Liver (tissue), 9 donors: ENCODE data around the gene ATP6V0E2. TPM values are rescaled to one million over a fixed set of nuclear protein-coding genes. Genes with fewer than 3 reads are reported as not detected.

Experiments used
- DNase-seq: peaks from one replicate; pipeline ENCODE4 v3.0.0-alpha.2; 2017; ENCODE audit warnings: low spot score
- H3K27ac ChIP-seq, 2 donors: one replicate each; pipeline ENCODE4 v1.7.0; 2013; ENCODE audit warnings: inconsistent platforms in 2 of 2, low read length in 2 of 2, control low read depth in 1 of 2, low read depth in 1 of 2, mild to moderate bottlenecking in 1 of 2
- H3K27me3 ChIP-seq, 4 donors: one replicate each; pipeline versions ENCODE4 v1.6.1 to v1.7.0; 2013; ENCODE audit warnings: low read length in 3 of 4, inconsistent platforms in 1 of 4, mild to moderate bottlenecking in 1 of 4, moderate library complexity in 1 of 4; ENCODE audit not compliant: control insufficient read depth in 4 of 4, insufficient read depth in 4 of 4
- H3K36me3 ChIP-seq, 4 donors: one replicate each; pipeline versions ENCODE4 v1.6.1 to v1.7.0; 2013; ENCODE audit warnings: low read length in 3 of 4, mild to moderate bottlenecking in 3 of 4, low read depth in 1 of 4, moderate library complexity in 1 of 4; ENCODE audit not compliant: control insufficient read depth in 4 of 4, insufficient read depth in 3 of 4
- H3K4me1 ChIP-seq, 4 donors: one replicate each; pipeline versions ENCODE4 v1.6.1 to v1.7.0; 2013; ENCODE audit warnings: low read length in 3 of 4, mild to moderate bottlenecking in 3 of 4, moderate library complexity in 1 of 4; ENCODE audit not compliant: control insufficient read depth in 4 of 4, insufficient read depth in 4 of 4
- H3K4me3 ChIP-seq, 3 donors: one replicate each; pipeline versions ENCODE4 v1.6.1 to v1.7.0; 2013; ENCODE audit warnings: low read length in 3 of 3, control low read depth in 1 of 3, low read depth in 1 of 3, mild to moderate bottlenecking in 1 of 3
- H3K9ac ChIP-seq, 2 donors: one replicate each; pipeline ENCODE4 v1.7.0; 2013; ENCODE audit warnings: low read length in 2 of 2, mild to moderate bottlenecking in 2 of 2, moderate library complexity in 2 of 2, control low read depth in 1 of 2, low read depth in 1 of 2
- H3K9me3 ChIP-seq, 4 donors: one replicate each; pipeline versions ENCODE4 v1.6.1 to v1.7.0; 2013; ENCODE audit warnings: low read length in 3 of 4; ENCODE audit not compliant: control insufficient read depth in 4 of 4
- ATF3 ChIP-seq: IDR thresholded peaks from 2 replicates; pipeline ENCODE4 v1.6.1; 2016; ENCODE audit warnings: antibody characterized with exemption
- CTCF ChIP-seq: fragments of 150-350 bp; IDR thresholded peaks from 2 replicates; pipeline ENCODE4 v1.5.1; 2017; ENCODE audit warnings: improper control_type of control experiment, low read depth, low read length; ENCODE audit not compliant: missing input control
- EGR1 ChIP-seq, 2 donors: IDR thresholded peaks; 2 replicates each; pipeline ENCODE4 v1.6.1; 2016 to 2018; ENCODE audit warnings: antibody characterized with exemption in 2 of 2, low read depth in 2 of 2
- FOXA1 ChIP-seq: IDR thresholded peaks from 2 replicates; pipeline ENCODE4 v1.6.1; 2016; ENCODE audit warnings: antibody characterized with exemption
- FOXA2 ChIP-seq: IDR thresholded peaks from 2 replicates; pipeline ENCODE4 v1.6.1; 2016; ENCODE audit warnings: antibody characterized with exemption
- GABPA ChIP-seq, 2 donors: IDR thresholded peaks in 1 of 2; conservative IDR thresholded peaks in 1 of 2; 2 replicates each; pipeline ENCODE4 v1.6.1; 2016; ENCODE audit warnings: antibody characterized with exemption in 2 of 2, mild to moderate bottlenecking in 1 of 2, moderate library complexity in 1 of 2
- HNF4A ChIP-seq, 2 donors: conservative IDR thresholded peaks; 2 replicates each; pipeline ENCODE4 v1.6.1; 2016; ENCODE audit warnings: antibody characterized with exemption in 2 of 2, mild to moderate bottlenecking in 2 of 2
- HNF4G ChIP-seq: IDR thresholded peaks from 2 replicates; pipeline ENCODE4 v1.6.1; 2016; ENCODE audit warnings: antibody characterized with exemption
- JUND ChIP-seq, 2 donors: IDR thresholded peaks; 2 replicates each; pipeline ENCODE4 v1.6.1; 2016; ENCODE audit warnings: antibody characterized with exemption in 2 of 2
- MAX ChIP-seq: IDR thresholded peaks from 2 replicates; pipeline ENCODE4 v1.6.1; 2016; ENCODE audit warnings: antibody characterized with exemption
- NR2F2 ChIP-seq: IDR thresholded peaks from 2 replicates; pipeline ENCODE4 v1.6.1; 2016; ENCODE audit warnings: antibody characterized with exemption
- RAD21 ChIP-seq, 2 donors: IDR thresholded peaks; 2 replicates each; pipeline ENCODE4 v1.6.1; 2016; ENCODE audit warnings: antibody characterized with exemption in 2 of 2, mild to moderate bottlenecking in 2 of 2
- REST ChIP-seq: IDR thresholded peaks from 2 replicates; pipeline ENCODE4 v1.6.1; 2016; ENCODE audit warnings: antibody characterized with exemption, mild to moderate bottlenecking
- RXRA ChIP-seq, 2 donors: IDR thresholded peaks; 2 replicates each; pipeline ENCODE4 v1.6.1; 2017 to 2018; ENCODE audit warnings: antibody characterized with exemption in 2 of 2, mild to moderate bottlenecking in 1 of 2
- SP1 ChIP-seq: IDR thresholded peaks from 2 replicates; pipeline ENCODE4 v1.6.1; 2018; ENCODE audit warnings: antibody characterized with exemption, mild to moderate bottlenecking
- TAF1 ChIP-seq: conservative IDR thresholded peaks from 2 replicates; pipeline ENCODE4 v1.6.1; 2016; ENCODE audit warnings: antibody characterized with exemption, mild to moderate bottlenecking
- YY1 ChIP-seq: IDR thresholded peaks from 2 replicates; pipeline ENCODE4 v1.6.1; 2016; ENCODE audit warnings: antibody characterized with exemption, mild to moderate bottlenecking
- ZBTB33 ChIP-seq: IDR thresholded peaks from 2 replicates; pipeline ENCODE4 v1.6.1; 2016; ENCODE audit warnings: antibody characterized with exemption
- WGBS: extraction: QIAGEN DNeasy Blood & Tissue Kit; methylation state at CpG from one replicate; pipeline ENCODE4 v1.1.7; 2013; 5-methylcytosine and 5-hydroxymethylcytosine counted together
- polyA plus RNA-seq, 2 donors: library from polyadenylated mRNA; stranded (reverse) in 1 of 2; unstranded in 1 of 2; fragments of 200-250 nt in 1 of 2; fragments of >200 nt in 1 of 2; fragmentation: Nextera tagmentation in 1 of 2; extraction: Ambion mirVana in 1 of 2; gene quantifications; one replicate each; pipeline versions ENCODE4 v1.2.1 to v1.2.3, GENCODE V29; 2013 to 2015
- total RNA-seq, 2 donors: library from RNA; depleted of rRNA; stranded (reverse); fragments of >200 nt; gene quantifications; one replicate each; pipeline ENCODE4 v1.2.3, GENCODE V29; 2014
- donor health status: healthy.
- donor health status: healthy.
- donor health status: healthy.
- donor health status: healthy.
- donor health status: healthy.

ATP6V0E2 gene
- total and polyA plus RNA-seq, 4 donors, result 9.8 to 77.1 (median 47.5) TPM

GRCh38 chr7:149883452-149883861, 9.7 kb downstream of the ATP6V0E2 start:
- 16% methylated on average over 12 of the region's 12 CpGs for whole genome bisulfite sequencing
- DNase-seq, result peak; percentile 54
- Histone ChIP-seq H3K4me3 (peak overlapping the region in 1 of 3 donors; percentile 4), H3K9ac (no peak overlapping the region), H3K27ac (peak overlapping the region; percentile 72 to 90), H3K27me3 (no peaks in the 10 kb centered on the region), H3K36me3 (no peaks in the 10 kb centered on the region), H3K4me1 (peaks cover 11 to 47% (median 31%) of the 10 kb centered on the region in 4 donors), H3K9me3 (no peaks in the 10 kb centered on the region)
- TF ChIP-seq CTCF (peak; percentile 80), ATF3 (no peak), NR2F2 (no peak), RAD21 (IDR thresholded peaks at IDR 0.05) (peak; percentile 94 to 95), JUND (IDR thresholded peaks at IDR 0.05) (peak in 1 of 2 donors; percentile 2), RXRA (IDR thresholded peaks at IDR 0.05) (peak; percentile 38 to 69), YY1 (no peak), EGR1 (IDR thresholded peaks at IDR 0.05; ENCODE audit: low read depth in 2 of 2) (no peak)

- Histone ChIP-seq H3K9me3 (no peaks in the 10 kb centered on the region), H3K36me3 (no peaks in the 10 kb centered on the region), H3K4me1 (peaks cover 11 to 47% (median 31%) of the 10 kb centered on the region in 4 donors), H3K9ac (peak overlapping the region in 1 of 2 donors; percentile 21), H3K27me3 (no peaks in the 10 kb centered on the region), H3K4me3 (peak overlapping the region in 1 of 3 donors; percentile 4), H3K27ac (peak overlapping the region; percentile 72 to 90)
- 28% methylated on average over 4 of the region's 4 CpGs for whole genome bisulfite sequencing
- no peak for DNase-seq
- peak; percentile 68 for TF ChIP-seq YY1
- TF ChIP-seq RAD21 (IDR thresholded peaks at IDR 0.05), result peak in 1 of 2 donors; percentile 31
- no peak for TF ChIP-seq REST
- TF ChIP-seq SP1, result peak; percentile 85
- TF ChIP-seq EGR1 (IDR thresholded peaks at IDR 0.05; ENCODE audit: low read depth in 2 of 2), result peak; percentile 13 to 37
- peak; percentile 49 for TF ChIP-seq FOXA2
- TF ChIP-seq FOXA1, result peak; percentile 63
- TF ChIP-seq GABPA (IDR thresholded peaks at IDR 0.05 in 1 of 2, conservative IDR thresholded peaks at IDR 0.05 in 1 of 2), result peak in 1 of 2 donors; percentile 58
- no peak for TF ChIP-seq CTCF
- no peak for TF ChIP-seq ATF3
- TF ChIP-seq HNF4G, result peak; percentile 59
- peak; percentile 75 to 83 for TF ChIP-seq HNF4A (conservative IDR thresholded peaks at IDR 0.05)
- TF ChIP-seq RXRA (IDR thresholded peaks at IDR 0.05), result peak; percentile 46 to 80
- no peak for TF ChIP-seq TAF1
- peak; percentile 30 to 61 for TF ChIP-seq JUND (IDR thresholded peaks at IDR 0.05)
- TF ChIP-seq ZBTB33, result peak; percentile 56
- TF ChIP-seq NR2F2, result no peak
- TF ChIP-seq MAX, result peak; percentile 86
Observed at GRCh38 chr7:149884016-149884415, 10.2 kb downstream of the ATP6V0E2 start.
